Brain pericyte (primary cell): ENCODE results near the gene MERTK.
"Not testable (repeated sequence)": the region's sequence is repeated elsewhere in the genome, so short reads cannot be mapped to it uniquely, and the experiment has no call there.

Experiments
- DNase-seq: peaks from one replicate; pipeline ENCODE4 v3.0.0-alpha.2; 2012; ENCODE audit warnings: low read depth, low spot score

The MERTK gene

DNA sequence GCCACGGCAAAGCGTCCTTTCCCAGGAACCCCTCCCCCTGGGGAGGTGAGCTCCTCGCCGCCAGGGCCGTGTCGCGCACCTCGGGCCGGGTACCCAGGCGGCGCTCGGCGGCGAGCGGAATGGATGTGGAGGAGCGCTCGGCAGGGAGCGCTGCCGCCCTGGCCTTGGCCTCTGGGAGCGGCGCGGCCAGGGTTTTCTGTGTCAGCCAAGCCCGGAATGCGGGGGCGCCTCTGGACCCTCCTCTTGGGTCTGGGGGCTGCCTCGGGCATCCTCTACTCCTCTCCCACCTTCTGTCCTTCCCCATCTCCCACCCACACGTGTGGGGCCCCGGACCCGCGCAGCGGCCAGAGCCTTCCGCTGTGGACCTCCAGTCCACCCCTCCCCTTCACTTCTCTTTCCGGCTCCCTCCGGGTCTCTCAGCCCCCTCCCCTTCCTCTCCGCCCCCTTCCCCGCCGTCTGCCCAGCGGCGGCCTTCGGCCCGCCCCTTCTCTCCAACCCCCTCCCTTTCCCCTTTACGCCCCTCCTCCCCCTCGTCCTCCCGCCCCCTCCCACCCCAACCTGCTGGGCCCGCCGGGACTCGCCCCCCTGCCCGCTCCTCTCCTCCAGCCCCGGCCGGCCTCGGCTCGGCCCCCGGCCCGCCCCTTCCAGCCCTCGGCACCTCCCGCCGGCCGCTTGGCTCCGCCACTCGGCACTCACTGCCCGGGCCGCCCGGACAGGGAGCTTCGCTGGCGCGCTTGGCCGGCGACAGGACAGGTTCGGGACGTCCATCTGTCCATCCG, at the start of gene MERTK:
Gene MERTK (plus strand): TSS at position 684 of the 779 bp plus-strand sequence. CDS start 129 bp downstream, outside the sequence.
- DNase-seq = no peak

- DNase-seq = not testable (repeated sequence)
These were observed 47.8 kb upstream of the MERTK start for GRCh38 chr2:111850646-111851045.

GRCh38 chr2:111852544-111852943, 45.9 kb upstream of the MERTK start:
- not testable (repeated sequence) for DNase-seq

DNA sequence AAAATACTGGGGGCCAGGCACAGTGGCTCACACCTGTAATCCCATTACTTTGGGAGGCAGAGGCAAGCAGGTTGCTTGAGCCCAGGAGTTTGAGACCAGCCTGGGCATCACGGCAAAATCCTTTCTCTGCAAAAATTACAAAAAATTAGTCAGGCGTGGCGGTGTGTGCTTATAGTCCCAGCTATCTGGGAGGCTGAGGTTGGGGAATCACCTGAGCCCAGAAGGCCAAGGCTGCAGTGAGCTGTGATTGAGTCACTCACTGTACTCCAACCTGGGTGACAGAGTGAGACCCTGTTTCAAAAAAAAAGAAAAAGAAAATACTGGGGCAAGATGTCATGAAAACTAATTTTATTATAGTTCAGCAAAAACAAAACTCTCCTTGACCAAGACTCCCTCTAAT, 38.4 kb upstream of the MERTK start:
- not testable (repeated sequence) for DNase-seq

- DNase-seq = not testable (repeated sequence)
These were observed 33.3 kb upstream of the MERTK start for GRCh38 chr2:111865124-111865523.

GRCh38 chr2:111872806-111873205, 25.6 kb upstream of the MERTK start:
- DNase-seq = not testable (repeated sequence)

DNA sequence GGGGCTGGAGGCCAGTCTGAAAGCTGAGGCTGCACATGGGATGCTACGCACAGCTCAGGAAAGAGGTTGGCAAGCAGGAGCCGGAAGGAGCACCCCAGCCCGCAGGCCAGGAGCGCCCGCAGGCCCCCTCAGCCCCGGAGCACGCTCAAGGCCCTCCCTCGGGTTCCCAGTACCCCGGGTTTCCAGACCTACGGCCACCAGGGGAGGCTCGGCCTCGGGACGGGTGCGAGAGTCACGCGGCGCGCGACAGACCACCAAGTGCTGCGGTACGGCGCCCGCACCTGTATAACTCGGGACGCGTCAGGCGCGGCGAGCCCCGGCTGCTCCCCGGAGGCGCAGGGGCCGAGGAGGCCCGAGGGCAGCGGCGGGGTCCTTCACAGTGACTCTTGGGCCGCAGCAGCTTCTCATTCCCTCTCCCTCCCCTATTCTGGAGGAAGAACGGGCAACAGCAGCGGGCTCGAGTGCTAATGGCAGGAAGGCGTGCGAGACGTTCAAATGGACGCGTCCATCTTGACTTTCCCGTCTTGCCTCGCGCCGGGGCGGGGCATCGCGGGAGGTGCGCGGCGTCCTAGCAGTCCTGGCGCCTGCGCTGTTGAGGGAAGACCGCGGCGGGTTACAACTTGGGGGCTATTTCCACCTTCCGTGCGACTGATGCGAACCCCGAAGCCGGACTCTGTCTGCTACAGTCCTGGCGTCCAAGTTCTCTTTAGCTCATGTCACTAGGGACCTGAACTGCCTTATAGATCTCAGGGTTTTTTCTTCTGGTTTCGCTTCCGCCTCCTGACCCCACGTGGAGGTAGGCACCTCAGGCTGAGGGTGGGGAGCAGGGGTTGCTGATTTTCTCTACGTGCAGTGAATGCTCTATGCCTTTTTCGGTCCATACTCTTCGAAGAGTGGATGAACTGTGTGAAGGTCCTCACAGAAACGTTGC, 14.5 kb upstream of the MERTK start, which contains the start of gene ANAPC1:
Gene ANAPC1 (minus strand): TSS at position 533 of the 931 bp plus-strand sequence. CDS start 3,368 bp downstream, outside the sequence.
- DNase-seq = no peak

DNA sequence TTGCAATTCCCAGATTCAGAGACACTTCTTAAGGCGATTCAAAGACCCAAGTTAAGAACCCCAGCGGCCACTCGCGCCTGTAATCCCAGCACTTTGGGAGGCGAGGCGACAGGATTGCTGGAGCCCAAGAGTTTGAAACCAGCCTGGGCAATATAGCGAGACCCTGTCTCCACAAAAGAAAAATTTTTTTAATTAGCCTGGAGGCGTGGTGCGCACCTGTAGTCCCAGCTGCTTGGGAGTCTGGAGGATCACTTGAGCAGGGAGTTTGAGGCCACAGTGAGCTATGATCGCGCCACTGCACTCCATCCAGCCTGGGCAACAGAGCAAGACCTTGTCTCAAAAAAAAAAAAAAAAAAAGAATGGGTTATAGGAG, 13.8 kb upstream of the MERTK start:
- DNase-seq = no peak

DNA sequence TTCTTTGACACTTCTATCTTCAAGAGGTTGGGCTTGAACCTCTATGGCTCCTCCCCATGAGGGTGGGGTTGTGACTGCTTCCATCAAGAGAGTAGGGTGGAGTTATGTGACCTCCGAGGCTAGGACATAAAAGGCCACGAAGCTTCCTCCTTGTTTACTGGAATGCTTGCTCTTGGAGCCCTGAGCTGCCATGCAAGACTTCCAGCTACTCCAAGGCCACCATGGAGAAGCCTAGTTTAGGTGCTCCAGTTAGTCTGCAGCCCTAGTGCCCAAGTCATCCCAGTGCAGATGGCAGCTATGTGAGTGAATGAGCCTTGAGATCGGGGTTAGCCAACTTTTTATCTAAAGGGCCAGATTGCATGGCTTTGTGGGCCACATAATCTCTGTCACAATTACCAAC, 2.4 kb upstream of the MERTK start:
- no peak for DNase-seq

DNA sequence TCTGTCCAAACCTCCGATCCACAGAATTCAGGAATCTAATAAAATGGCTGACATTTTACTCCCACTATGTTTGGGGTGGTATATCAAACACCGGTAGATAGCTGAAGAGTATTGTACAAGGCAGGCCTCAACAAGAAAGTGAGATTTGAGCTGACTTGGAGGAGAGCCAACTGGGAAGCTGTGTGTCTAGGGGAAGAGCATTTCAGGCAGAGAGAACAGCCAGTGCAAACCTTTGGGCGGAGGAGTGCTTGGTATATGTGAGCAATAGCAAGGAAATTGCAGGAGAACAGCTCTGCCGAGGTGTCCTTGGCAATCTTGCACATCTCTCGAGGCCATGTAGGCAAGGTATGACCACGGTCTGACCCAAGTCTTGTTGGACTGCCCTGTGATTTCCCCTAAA, 1.8 kb upstream of the MERTK start:
- no peak for DNase-seq

- no peak for DNase-seq
These were observed 830 bp upstream of the MERTK start for GRCh38 chr2:111897630-111897923.

GRCh38 chr2:111898703-111899514, 502 bp downstream of the MERTK start:
- DNase-seq = no peak

DNA sequence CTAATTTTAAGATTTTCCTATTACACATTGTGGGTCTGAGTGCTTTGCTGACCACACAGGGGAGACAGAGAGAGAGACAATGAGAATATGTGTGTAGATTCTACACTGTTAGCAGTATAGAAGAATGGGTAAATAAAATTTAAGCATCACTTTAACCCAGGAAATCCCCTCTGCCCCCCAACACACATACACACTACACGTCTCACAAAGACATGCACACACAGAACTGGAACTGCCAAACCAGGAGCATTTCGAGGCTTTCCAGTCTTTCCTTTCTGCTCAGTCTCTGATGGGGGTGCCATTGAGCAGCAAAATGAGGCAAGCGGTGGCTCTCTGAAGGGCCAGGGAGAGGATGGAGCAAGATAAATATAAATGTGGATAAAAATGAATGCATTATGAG, 2.5 kb downstream of the MERTK start:
- DNase-seq = no peak

GRCh38 chr2:111903516-111903915, 5.1 kb downstream of the MERTK start:
- no peak for DNase-seq

- no peak for DNase-seq
These were observed 5.6 kb downstream of the MERTK start for GRCh38 chr2:111903930-111904439.

- DNase-seq = no peak
These were observed 6.5 kb downstream of the MERTK start for GRCh38 chr2:111904726-111905474.

DNA sequence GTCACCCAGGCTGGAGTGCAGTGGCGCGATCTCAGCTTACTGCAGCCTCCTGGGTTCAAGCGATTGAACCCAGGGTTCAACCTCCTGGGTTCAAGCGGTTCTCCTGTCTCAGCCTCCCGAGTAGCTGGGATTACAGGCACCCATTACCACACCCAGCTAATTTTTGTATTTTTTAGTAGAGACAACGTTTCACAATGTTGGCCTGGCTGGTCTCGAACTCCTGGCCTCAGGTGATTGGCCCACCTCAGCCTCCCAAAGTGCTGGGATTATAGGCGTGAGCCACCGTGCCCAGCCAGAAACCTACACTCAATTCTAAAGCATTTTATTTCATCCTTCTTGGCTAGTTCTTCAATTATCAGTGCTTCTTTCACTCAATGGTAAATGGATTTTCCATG, 7.1 kb downstream of the MERTK start:
- not testable (repeated sequence) for DNase-seq

DNA sequence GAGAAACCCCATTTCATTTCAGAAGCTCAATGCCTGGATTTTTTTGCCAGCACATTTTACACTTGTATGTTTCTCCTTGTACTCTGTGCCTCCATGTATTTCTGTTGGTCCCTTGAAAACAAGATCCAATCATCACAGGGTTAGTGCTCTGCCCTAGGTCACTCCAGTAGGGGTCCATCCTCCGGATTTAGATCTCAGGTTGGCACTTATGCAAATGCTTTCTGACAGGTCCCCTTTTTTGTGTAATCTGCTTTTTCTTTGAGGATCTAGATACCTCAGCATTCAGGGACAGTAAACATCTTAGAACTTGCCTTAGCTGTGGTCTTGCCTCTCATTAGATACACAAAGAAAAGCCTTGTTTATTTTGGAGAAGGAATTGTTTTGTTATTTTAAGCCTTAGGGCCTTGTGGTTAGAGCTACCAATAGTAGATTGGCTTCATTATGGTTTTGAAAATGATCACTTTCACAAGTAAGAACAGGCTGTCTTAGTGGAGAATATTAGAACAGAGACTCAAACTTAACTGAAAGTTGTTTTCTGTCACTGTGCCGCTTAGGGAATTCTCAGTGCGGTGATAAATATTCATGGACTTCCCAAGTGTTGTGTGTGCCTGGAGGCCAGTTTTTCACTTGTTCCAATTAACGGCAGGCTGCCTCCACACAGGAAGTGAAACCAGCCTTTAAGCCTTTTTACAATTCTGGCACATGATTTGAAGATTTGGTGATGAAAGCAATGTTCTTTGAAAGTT, 7.8 kb downstream of the MERTK start:
- DNase-seq = no peak

GRCh38 chr2:111908578-111908977, 10.2 kb downstream of the MERTK start:
- DNase-seq = no peak

DNA sequence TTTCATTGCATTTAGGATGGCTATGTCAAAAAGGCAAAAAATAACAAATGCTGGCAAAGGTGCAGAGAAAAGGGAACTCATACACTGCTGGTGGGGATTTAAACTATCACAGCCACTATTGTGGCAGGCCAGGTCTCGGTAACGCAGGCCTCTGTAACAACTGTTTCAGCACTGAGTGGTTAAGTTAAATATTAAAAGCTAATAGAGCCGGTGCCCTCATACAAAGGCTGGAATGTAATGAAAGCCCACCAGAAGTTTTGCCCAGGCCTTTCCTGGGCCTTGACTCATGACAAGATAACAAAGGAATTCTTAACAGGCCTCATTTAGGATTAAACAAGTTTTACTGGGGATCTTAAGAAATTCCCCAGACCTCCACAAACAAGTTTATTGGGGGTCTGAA, 10.7 kb downstream of the MERTK start:
- DNase-seq = no peak
